HepG2 (cell line): Measurements from ENCODE around the gene BCAS3. TPM values are rescaled to one million over a fixed set of nuclear protein-coding genes. Genes with fewer than 3 reads are reported as not detected.

Experiments used
- ATAC-seq: fragments of 200-7000 bp; cut with Tn5 transposase; 3 replicates; pipeline ENCODE4 v1.9.1; 2020; ENCODE audit warnings: mild to moderate bottlenecking, moderate library complexity
- BruUV-seq: library from RNA; stranded (reverse); fragments of 400-500 nt; replicated peaks from 2 replicates; lab custom pipeline; 2021; lab: Mats Ljungman, UMichigan
- CTCF ChIA-PET: fragments of 300-600 bp; formaldehyde crosslinking; extraction: SDS; loops from one replicate; lab custom pipeline; 2021; ENCODE audit warnings: low total read pairs, inconsistent platforms, low intra/inter-chr PET ratio; lab: Yijun Ruan, JAX
- POLR2A ChIA-PET: fragments of 350-600 bp; sonication (Branson Sonifier 250); formaldehyde crosslinking; loops from one replicate; lab custom pipeline; 2020; ENCODE audit warnings: antibody characterized with exemption, inconsistent platforms; lab: Yijun Ruan, JAX
- DNase-seq: peaks from one replicate; pipeline ENCODE4 v3.0.0-alpha.2; 2015; ENCODE audit warnings: low spot score
- FAIRE-seq: peaks from 3 replicates; lab custom pipeline; 2011; peaks lifted over from hg19 to GRCh38; lab: Jason Lieb, UNC
- H2AFZ ChIP-seq: one replicate; pipeline ENCODE4 v1.6.1; 2011; ENCODE audit warnings: low read length, inconsistent platforms
- H3K27ac ChIP-seq: fragments of 300-600 bp; 3 replicates; pipeline ENCODE4 v1.8.0; 2011; ENCODE audit warnings: mixed run types, mild to moderate bottlenecking, mixed read lengths, low read length, inconsistent platforms; ENCODE audit not compliant: insufficient read depth; ENCODE audit errors: extremely low read length
- H3K27me3 ChIP-seq, 2 experiments: fragments of 200-600 bp in 1 of 2; 2 replicates in 1 of 2; 3 replicates in 1 of 2; pipeline versions ENCODE4 v1.6.0 to v1.8.0; 2011; ENCODE audit warnings: low read length in 2 of 2, mild to moderate bottlenecking in 2 of 2, moderate library complexity in 2 of 2, inconsistent platforms in 1 of 2; ENCODE audit not compliant: insufficient read depth in 2 of 2, control insufficient read depth in 1 of 2
- H3K36me3 ChIP-seq, 2 experiments: fragments of 200-600 bp in 1 of 2; replicated peaks in 1 of 2; 2 replicates in 1 of 2; 3 replicates in 1 of 2; pipeline versions ENCODE4 v1.5.1 to v1.8.0; 2011; ENCODE audit warnings: low read length in 2 of 2, inconsistent platforms in 1 of 2; ENCODE audit not compliant: insufficient read depth in 2 of 2, control insufficient read depth in 1 of 2
- H3K4me1 ChIP-seq: 2 replicates; pipeline ENCODE4 v1.5.1; 2012; ENCODE audit warnings: low read length, inconsistent platforms; ENCODE audit not compliant: insufficient read depth
- H3K4me2 ChIP-seq: 2 replicates; pipeline ENCODE4 v1.6.0; 2011; ENCODE audit warnings: low read depth, low read length, inconsistent platforms
- H3K4me3 ChIP-seq, 3 experiments: fragments of 200-600 bp in 1 of 3; sonication (generic), shearing (Covaris generic) in 1 of 3; replicated peaks in 1 of 3; 2 replicates each; pipeline ENCODE4 v1.5.1; 2011 to 2016; ENCODE audit warnings: low read length in 3 of 3, inconsistent platforms in 2 of 3, low read depth in 2 of 3, mild to moderate bottlenecking in 2 of 3, control low read depth in 1 of 3, mixed read lengths in 1 of 3; ENCODE audit not compliant: insufficient read depth in 1 of 3
- H3K79me2 ChIP-seq: one replicate; pipeline ENCODE4 v1.6.1; 2011; ENCODE audit warnings: low read length, inconsistent platforms; ENCODE audit not compliant: insufficient read depth
- H3K9ac ChIP-seq: 2 replicates; pipeline ENCODE4 v1.6.0; 2011; ENCODE audit warnings: mild to moderate bottlenecking, low read depth, low read length, inconsistent platforms; ENCODE audit not compliant: insufficient read depth
- H3K9me3 ChIP-seq: 2 replicates; pipeline ENCODE4 v1.5.1; 2012; ENCODE audit warnings: mild to moderate bottlenecking, low read length
- H4K20me1 ChIP-seq: 2 replicates; pipeline ENCODE4 v1.6.0; 2011; ENCODE audit warnings: inconsistent platforms, mild to moderate bottlenecking, low read length, moderate library complexity; ENCODE audit not compliant: insufficient read depth
- ZBTB33 ChIP-seq: sonication (generic); formaldehyde crosslinking; IDR thresholded peaks from 2 replicates; pipeline ENCODE4 v1.4.0; 2020; ENCODE audit warnings: missing genetic modification reagents
- ZNF687 ChIP-seq: sonication (generic); formaldehyde crosslinking; IDR thresholded peaks from 2 replicates; pipeline ENCODE4 v1.5.1; 2020; ENCODE audit warnings: mild to moderate bottlenecking, missing genetic modification reagents, moderate library complexity
- ZNF746 ChIP-seq: sonication (generic); formaldehyde crosslinking; IDR thresholded peaks from 2 replicates; pipeline ENCODE4 v1.8.0; 2022; ENCODE audit warnings: mild to moderate bottlenecking, missing genetic modification reagents
- WGBS: methylation state at CpG from one replicate; pipeline ENCODE4 v1.1.6; 2017; ENCODE audit warnings: low lambda C conversion rate; 5-methylcytosine and 5-hydroxymethylcytosine counted together
- in situ Hi-C: cut with HindIII; loops from 2 replicates; pipeline ENCODE4 v1.10.0; 2017; ENCODE audit warnings: low pct_unique_long_range_greater_than_20kb; ENCODE audit not compliant: extremely low pct_ligation_motif_present
- intact Hi-C: fragments of 100-400 bp; cut with micrococcal nuclease; formaldehyde crosslinking; loops from one replicate; pipeline ENCODE4 v1.10.0; 2022; ENCODE audit not compliant: unreplicated experiment
- polyA plus RNA-seq, 8 experiments: library from polyadenylated mRNA; depleted of rRNA in 3 of 8; stranded (reverse) in 7 of 8; unstranded in 1 of 8; fragments of >200 nt; fragmentation: Illumina TruSeq in 4 of 8; extraction: Trizol in 4 of 8; gene quantifications; 2 replicates each; pipeline versions ENCODE4 v1.2.1 to v1.2.3, GENCODE V29; 2011 to 2016; ENCODE audit warnings: low read depth in 4 of 8, missing spikeins in 1 of 8, mixed read lengths in 1 of 8; ENCODE audit not compliant: insufficient read depth in 1 of 8
- total RNA-seq, 5 experiments: library from RNA; depleted of rRNA; stranded (reverse); fragments of >200 nt; fragmentation: Illumina TruSeq; extraction: Trizol; gene quantifications; 2 replicates each; pipeline ENCODE4 v1.2.3, GENCODE V29; 2016; ENCODE audit warnings: low read depth in 1 of 5

Gene BCAS3
- total and polyA plus RNA-seq, 2 of the 13 experiments (the other 11 are each of a cell fraction or from before 2014, with no cell fraction given), result 10.7 to 11.2 TPM

GRCh38 chr17:61321344-61321743, 643.7 kb downstream of the BCAS3 start:
- BruUV-seq, result no TSS peak
- CTCF ChIA-PET, result no interaction called here
- WGBS, result 96% methylated on average over 6 of the region's 6 CpGs

More at GRCh38 chr17:61321344-61321743, 643.7 kb downstream of the BCAS3 start:
- Histone ChIP-seq H3K9me3 (no peaks in the 10 kb centered on the region), H2AFZ (no peak overlapping the region), H3K36me3 (no peaks in the 10 kb centered on the region), H3K27ac (no peak overlapping the region), H4K20me1 (no peaks in the 10 kb centered on the region), H3K9ac (no peak overlapping the region), H3K4me1 (peaks cover 63% of the 10 kb centered on the region), H3K4me3 (no peak overlapping the region), H3K4me2 (no peak overlapping the region), H3K27me3 (no peaks in the 10 kb centered on the region), H3K79me2 (no peaks in the 10 kb centered on the region)
- ATAC-seq (no peak), FAIRE-seq (no peak), DNase-seq (no peak)
- intact Hi-C loops (no loop called here), in situ Hi-C loops (no loop called here)
- TF ChIP-seq ZNF746 (CRISPR knock-in tag) (no peak), ZBTB33 (CRISPR knock-in tag) (0 out of 2 replicates have a peak, but pooled peaks have one; percentile 10), ZNF687 (CRISPR knock-in tag) (0 out of 2 replicates have a peak, but pooled peaks have one; percentile 16)
- POLR2A ChIA-PET, result interaction anchor here (1.5 kb wide), 1 partner anchor 41 kb away, joined by 4 read pairs; no protein-coding TSS in a partner anchor
